GOT3 (cell line): ENCODE results near the gene TGM5.

ENCODE experiments used
- DNase-seq: peaks from one replicate; lab custom pipeline; 2025; ENCODE audit warnings: mixed read lengths; lab: John Stamatoyannopoulos, UW

Gene TGM5

GRCh38 chr15:43196760-43197548 lies 69.8 kb downstream of the TGM5 start:
- no peak for DNase-seq

DNA sequence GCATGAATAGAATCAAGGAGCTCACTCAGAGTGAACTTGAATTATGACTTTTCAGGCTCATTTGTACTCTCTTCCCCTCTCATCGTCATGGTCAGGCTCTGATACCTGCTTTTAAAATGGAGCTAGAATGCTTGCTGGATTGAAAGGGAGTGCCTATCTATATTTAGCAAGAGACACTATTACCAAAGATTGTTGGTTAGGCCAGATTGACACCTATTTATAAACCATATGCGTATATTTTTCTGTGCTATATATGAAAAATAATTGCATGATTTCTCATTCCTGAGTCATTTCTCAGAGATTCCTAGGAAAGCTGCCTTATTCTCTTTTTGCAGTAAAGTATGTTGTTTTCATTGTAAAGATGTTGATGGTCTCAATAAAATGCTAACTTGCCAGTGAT lies 71.9 kb downstream of the TGM5 start:
- no peak for DNase-seq

DNA sequence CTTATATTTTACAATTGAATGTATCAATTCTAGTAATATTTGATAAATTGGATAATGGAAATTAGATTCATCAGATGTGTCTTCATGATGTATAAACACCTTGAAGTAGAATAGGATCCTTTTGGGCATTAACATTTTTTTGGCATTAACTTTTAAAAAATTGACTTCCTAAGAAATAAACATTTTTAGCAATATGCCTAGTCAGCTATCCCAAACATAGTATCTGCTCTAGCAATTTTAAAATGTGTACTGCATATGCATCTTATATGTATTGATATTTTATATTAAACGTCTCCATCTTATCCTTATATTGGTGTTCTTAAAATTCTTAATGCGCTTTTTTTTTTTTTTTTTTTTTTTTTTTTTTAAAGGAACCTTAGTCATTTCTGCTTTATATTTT lies 73.0 kb downstream of the TGM5 start:
- no peak for DNase-seq

- no peak for DNase-seq
Observed at GRCh38 chr15:43190178-43190577, 76.5 kb downstream of the TGM5 start.

DNA sequence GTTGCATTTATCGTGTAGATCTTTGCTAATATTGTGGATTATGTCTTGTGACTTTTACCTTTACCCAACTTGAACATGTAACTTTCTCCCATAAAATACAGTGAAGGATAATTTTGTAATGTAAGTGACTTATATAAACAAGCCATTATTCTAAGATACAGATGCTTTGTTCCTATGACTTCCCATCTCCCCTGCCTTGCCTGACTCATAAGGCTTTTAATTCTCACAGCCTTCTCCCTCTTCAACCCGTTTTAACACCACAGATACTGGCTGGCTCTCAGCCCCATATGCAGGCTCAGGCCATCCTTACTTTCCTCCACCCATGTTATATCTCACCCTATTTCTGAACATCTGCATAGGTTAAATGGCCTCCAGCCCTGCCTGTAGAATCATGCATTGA lies 77.4 kb downstream of the TGM5 start:
- no peak for DNase-seq

- no peak for DNase-seq
Observed at GRCh38 chr15:43187544-43188155, 79.1 kb downstream of the TGM5 start.

DNA sequence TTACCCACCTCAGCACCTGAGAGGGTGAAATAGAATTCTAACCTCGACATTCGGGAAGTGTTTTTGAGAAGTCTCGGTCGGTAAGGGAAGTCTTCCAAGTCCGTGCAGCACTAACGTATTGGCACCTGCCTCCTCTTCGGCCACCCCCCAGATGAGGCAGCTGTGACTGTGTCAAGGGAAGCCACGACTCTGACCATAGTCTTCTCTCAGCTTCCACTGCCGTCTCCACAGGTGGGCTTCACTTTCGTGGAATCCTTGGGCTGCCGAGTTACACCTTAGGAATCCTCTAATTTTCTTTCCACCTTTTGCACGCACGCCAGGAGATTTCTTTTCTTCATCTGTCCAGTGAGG lies 80.8 kb downstream of the TGM5 start:
- DNase-seq = no peak

DNA sequence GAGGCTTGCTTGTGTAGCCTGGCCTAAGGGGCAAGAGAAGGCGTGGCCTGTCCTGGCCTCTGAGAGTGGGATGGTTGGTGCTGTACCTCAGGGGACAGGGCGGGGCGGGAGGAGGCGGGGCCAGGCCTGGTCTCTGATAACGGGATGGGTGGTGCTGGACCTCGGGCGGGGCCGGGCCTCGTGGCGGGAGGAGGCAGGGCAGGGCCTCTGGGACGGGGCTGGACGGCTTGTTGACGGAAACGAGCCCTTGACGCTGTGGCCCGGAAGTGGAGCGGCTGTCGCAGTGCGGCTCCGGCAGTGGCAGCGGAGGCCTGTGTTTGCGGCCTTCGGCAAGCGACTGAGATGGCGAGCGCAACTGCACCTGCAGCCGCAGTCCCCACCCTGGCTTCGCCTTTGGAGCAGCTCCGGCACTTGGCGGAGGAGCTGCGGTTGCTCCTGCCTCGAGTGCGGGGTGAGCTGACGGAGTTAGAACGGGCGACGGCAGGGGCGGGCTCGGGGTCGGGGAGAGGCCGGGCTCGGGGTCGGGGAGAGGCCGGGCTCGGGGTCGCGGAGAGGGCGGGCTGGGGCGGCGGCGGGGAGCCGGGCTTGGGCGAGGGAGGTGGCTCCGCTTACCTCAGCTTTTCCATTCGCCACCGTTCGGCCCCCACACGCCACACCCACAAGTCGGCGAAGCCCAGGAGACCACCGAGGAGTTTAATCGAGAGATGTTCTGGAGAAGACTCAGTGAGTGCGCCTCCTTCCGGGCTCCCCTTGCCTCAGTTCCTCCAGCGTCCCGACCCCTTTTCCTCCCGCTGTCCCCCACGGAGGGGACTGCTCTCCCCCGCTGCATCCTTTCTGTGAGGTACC lies 81.3 kb downstream of the TGM5 start, which contains the start of gene CCNDBP1:
TSS of gene CCNDBP1 (plus strand) at position 247 of the 846 bp plus-strand sequence. CDS start at position 343, 96 bp downstream.
- DNase-seq = peak; percentile 41

- no peak for DNase-seq
Observed at GRCh38 chr15:43184407-43185124, 82.2 kb downstream of the TGM5 start.

DNA sequence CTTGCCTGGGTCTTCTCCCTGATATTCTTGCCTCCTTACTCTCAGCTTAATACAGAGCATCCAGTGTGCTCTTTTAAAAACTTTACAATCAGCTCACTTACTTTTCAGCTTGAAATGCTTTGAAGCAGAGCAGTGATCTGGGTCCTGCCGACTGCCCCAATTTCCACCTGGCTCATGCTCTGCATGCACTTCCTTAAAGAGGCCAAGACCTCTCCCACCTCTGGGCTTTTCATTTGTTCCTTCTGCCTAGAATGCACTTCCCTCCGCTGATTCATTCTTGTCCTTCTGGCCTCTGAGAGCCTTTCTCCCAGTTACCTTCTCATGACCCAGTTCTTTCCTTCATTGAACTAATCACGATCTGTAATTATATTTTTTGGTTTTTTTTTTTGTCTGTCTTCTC lies 83.5 kb downstream of the TGM5 start:
- no peak for DNase-seq
